ENCODE results near the gene MMP17. TPM values are rescaled to one million over a fixed set of nuclear protein-coding genes. Genes with fewer than 3 reads are reported as not detected.

The MMP17 gene
- total RNA-seq, 2 donors from 2014 or later: 2.1 to 3.2 TPM

DNA sequence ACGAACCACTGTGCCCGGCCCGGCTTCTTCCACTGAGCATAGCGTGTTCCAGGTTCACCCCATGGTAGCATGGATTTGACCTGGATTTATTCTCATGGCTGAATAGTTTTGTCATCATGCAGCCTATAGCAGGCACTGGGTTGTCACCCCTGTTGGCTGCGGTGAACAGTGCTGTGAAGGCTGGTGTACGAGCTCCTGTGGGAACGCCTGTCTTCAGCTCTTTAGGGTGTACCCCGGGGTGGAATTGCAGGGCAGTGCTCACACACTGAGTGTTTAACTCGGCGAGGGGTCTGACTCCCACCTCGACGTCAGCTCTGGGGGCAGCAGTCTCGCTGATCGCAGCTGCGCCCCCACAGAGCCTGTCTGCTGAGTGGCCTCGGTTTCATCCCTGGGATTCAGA is 15.3 kb downstream of the MMP17 start:
- no peaks in the 10 kb centered on the region for H3K9me3 ChIP-seq
- DNase-seq (ENCODE audit: low spot score): no peak
- no peak overlapping the region for H3K4me3 ChIP-seq
- H3K27me3 ChIP-seq: no peaks in the 10 kb centered on the region
- H3K4me1 ChIP-seq: no peaks in the 10 kb centered on the region
- TF ChIP-seq, protein P1, sequence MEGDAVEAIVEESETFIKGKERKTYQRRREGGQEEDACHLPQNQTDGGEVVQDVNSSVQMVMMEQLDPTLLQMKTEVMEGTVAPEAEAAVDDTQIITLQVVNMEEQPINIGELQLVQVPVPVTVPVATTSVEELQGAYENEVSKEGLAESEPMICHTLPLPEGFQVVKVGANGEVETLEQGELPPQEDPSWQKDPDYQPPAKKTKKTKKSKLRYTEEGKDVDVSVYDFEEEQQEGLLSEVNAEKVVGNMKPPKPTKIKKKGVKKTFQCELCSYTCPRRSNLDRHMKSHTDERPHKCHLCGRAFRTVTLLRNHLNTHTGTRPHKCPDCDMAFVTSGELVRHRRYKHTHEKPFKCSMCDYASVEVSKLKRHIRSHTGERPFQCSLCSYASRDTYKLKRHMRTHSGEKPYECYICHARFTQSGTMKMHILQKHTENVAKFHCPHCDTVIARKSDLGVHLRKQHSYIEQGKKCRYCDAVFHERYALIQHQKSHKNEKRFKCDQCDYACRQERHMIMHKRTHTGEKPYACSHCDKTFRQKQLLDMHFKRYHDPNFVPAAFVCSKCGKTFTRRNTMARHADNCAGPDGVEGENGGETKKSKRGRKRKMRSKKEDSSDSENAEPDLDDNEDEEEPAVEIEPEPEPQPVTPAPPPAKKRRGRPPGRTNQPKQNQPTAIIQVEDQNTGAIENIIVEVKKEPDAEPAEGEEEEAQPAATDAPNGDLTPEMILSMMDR (IDR thresholded peaks at IDR 0.05): no peak
- H3K36me3 ChIP-seq: no peaks in the 10 kb centered on the region
- no peak overlapping the region for H3K27ac ChIP-seq

DNA sequence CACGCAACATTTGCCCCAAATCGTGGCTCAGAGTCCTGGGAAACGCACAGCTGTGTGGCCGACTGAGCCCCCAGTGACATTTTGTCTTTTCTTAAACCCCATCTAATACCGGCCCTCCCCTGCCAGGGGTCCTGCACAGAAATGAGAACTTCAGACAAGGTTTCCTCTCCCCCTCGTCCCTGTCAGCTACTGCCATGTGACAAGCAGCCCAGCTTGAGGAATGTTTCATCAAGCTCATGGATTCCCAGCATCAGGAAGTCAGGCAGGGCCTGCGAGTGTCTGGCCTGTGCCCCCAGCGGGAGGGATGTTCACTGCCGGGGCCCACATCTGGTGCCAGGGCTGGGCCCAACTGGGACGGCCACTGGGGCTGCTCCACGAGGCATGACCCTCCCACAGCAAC is 15.9 kb downstream of the MMP17 start:
- H3K9me3 ChIP-seq: no peaks in the 10 kb centered on the region
- no peak overlapping the region for H3K27ac ChIP-seq
- H3K4me3 ChIP-seq: no peak overlapping the region
- TF ChIP-seq, protein P1 (IDR thresholded peaks at IDR 0.05): no peak
- H3K4me1 ChIP-seq: no peaks in the 10 kb centered on the region
- no peaks in the 10 kb centered on the region for H3K36me3 ChIP-seq
- H3K27me3 ChIP-seq: no peaks in the 10 kb centered on the region
- no peak for DNase-seq (ENCODE audit: low spot score)

DNA sequence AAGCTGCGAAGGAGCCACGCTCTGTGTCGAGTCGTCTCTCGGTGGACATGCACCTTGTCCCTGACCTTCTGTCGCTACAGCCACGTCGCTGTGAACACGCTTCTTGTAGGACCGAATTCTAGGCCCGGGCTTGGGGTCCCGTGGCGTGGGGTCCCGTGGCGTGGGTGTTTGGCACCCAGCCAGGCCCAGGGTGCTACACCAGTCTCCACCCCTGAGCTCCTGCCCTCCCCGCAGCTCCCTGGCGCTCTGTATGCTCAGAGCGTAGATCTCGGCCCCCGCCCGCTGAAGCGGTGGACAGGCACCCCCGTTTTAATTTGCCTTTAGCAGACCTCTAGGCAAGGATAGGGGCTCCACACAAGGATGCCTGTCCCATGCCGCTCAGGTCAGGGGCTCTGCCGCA is 16.5 kb downstream of the MMP17 start:
- Histone ChIP-seq H3K27me3 (no peaks in the 10 kb centered on the region), H3K36me3 (no peaks in the 10 kb centered on the region), H3K27ac (no peak overlapping the region), H3K9me3 (no peaks in the 10 kb centered on the region), H3K4me3 (no peak overlapping the region), H3K4me1 (no peaks in the 10 kb centered on the region)
- TF ChIP-seq, protein P1 (IDR thresholded peaks at IDR 0.05): no peak
- DNase-seq (ENCODE audit: low spot score): no peak

DNA sequence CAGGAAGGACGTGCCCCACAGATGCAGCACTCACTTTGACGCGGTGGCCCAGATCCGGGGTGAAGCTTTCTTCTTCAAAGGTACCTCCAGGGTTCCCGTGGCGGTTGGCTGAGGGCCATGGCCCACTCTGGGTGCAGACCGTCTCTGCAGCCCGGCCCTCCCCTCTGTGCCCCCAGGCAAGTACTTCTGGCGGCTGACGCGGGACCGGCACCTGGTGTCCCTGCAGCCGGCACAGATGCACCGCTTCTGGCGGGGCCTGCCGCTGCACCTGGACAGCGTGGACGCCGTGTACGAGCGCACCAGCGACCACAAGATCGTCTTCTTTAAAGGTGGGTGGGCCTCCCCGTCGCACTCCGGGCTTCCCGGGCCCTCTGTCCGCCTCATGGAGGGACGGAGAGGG is 16.9 kb downstream of the MMP17 start:
- Histone ChIP-seq H3K36me3 (no peaks in the 10 kb centered on the region), H3K4me1 (no peaks in the 10 kb centered on the region), H3K27ac (no peak overlapping the region), H3K9me3 (no peaks in the 10 kb centered on the region), H3K4me3 (no peak overlapping the region), H3K27me3 (no peaks in the 10 kb centered on the region)
- no peak for DNase-seq (ENCODE audit: low spot score)
- TF ChIP-seq, protein P1 (IDR thresholded peaks at IDR 0.05): no peak

DNA sequence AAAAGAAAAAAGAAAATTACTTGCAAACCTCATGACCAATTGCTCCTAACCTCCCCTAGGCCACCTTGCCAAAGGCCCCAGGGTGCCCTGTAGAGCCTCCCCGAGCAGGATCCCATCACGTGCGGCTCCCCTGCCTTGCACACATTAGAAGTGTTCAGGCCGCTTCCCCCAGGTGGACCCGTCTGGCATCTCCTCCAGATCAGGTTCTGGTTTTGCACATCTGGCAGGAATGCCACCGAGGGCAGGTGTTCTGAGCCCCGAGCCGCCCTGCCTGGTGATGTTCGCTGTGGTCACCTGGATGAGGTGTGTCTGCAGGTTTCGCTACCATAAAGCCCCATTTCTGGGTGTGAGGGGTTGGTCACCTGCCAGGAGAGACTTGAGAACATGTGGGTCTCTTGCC is 19.3 kb downstream of the MMP17 start:
- TF ChIP-seq, protein P1 (IDR thresholded peaks at IDR 0.05): no peak
- H3K27me3 ChIP-seq: no peaks in the 10 kb centered on the region
- no peak overlapping the region for H3K4me3 ChIP-seq
- no peak for DNase-seq (ENCODE audit: low spot score)
- H3K9me3 ChIP-seq: no peaks in the 10 kb centered on the region
- H3K36me3 ChIP-seq: no peaks in the 10 kb centered on the region
- no peaks in the 10 kb centered on the region for H3K4me1 ChIP-seq
- no peak overlapping the region for H3K27ac ChIP-seq

DNA sequence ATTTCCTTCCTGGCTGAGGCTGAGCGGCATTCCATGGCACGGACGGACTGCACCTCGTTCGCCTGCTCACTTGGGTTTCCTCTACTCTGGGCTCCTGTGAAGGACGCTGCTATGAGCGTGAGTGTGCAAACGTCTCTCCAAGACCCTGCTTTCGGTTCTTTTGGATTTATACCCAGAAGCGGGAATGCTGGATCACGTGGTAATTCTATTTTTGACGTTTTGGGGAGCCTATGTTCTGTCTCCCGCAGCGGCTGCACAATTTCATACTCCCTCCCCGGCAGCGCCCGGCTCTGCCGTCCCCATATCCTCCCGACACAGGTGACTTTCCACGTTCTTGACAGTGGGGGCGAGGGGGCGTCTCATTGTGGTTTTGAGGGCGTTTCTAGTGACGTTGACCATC is 20.6 kb downstream of the MMP17 start:
- Histone ChIP-seq H3K27me3 (no peaks in the 10 kb centered on the region), H3K4me1 (no peaks in the 10 kb centered on the region), H3K9me3 (no peaks in the 10 kb centered on the region), H3K4me3 (no peak overlapping the region), H3K36me3 (no peaks in the 10 kb centered on the region), H3K27ac (no peak overlapping the region)
- TF ChIP-seq, protein P1 (IDR thresholded peaks at IDR 0.05): no peak
- DNase-seq (ENCODE audit: low spot score): no peak

All from right atrium auricular region (tissue), 2 donors.